H9 (cell line): ENCODE results near the gene ATOSB. TPM values are rescaled to one million over a fixed set of nuclear protein-coding genes. Genes with fewer than 3 reads are reported as not detected.
A peak's percentile ranks its signal among the peaks of the same experiment; 100 is the strongest.

Experiments
- DNase-seq: peaks from one replicate; pipeline ENCODE4 v3.0.0-alpha.2; 2017
- H2AFZ ChIP-seq: one replicate; pipeline ENCODE4 v1.6.1; 2013; ENCODE audit warnings: mild to moderate bottlenecking, low read length, control low read depth, moderate library complexity
- H2AK5ac ChIP-seq: 2 replicates; pipeline ENCODE4 v1.6.1; 2013; ENCODE audit warnings: low read length, control low read depth, mixed read lengths; ENCODE audit not compliant: insufficient read length
- H2BK120ac ChIP-seq: one replicate; pipeline ENCODE4 v1.6.1; 2013; ENCODE audit warnings: low read depth, mild to moderate bottlenecking, low read length, control low read depth, inconsistent platforms; ENCODE audit not compliant: poor library complexity, severe bottlenecking
- H2BK12ac ChIP-seq: 2 replicates; pipeline ENCODE4 v1.6.1; 2013; ENCODE audit warnings: low read length, control low read depth, mixed read lengths, low read depth; ENCODE audit not compliant: insufficient read length
- H2BK15ac ChIP-seq: 2 replicates; pipeline ENCODE4 v1.6.1; 2013; ENCODE audit warnings: low read depth, low read length, control low read depth
- H2BK20ac ChIP-seq: one replicate; pipeline ENCODE4 v1.6.1; 2013; ENCODE audit warnings: low read depth, mild to moderate bottlenecking, low read length, control low read depth, inconsistent platforms; ENCODE audit not compliant: poor library complexity, severe bottlenecking
- H2BK5ac ChIP-seq: 2 replicates; pipeline ENCODE4 v1.6.1; 2013; ENCODE audit warnings: low read length, control low read depth, mixed read lengths; ENCODE audit not compliant: insufficient read length
- H3K14ac ChIP-seq: 2 replicates; pipeline ENCODE4 v1.6.1; 2013; ENCODE audit warnings: low read length, control low read depth; ENCODE audit not compliant: insufficient read depth
- H3K18ac ChIP-seq: 2 replicates; pipeline ENCODE4 v1.6.1; 2013; ENCODE audit warnings: low read depth, mild to moderate bottlenecking, mixed read lengths, low read length, control low read depth; ENCODE audit not compliant: insufficient read length
- H3K23ac ChIP-seq: 2 replicates; pipeline ENCODE4 v1.6.1; 2013; ENCODE audit warnings: low read length, control low read depth, mixed read lengths, low read depth; ENCODE audit not compliant: insufficient read length
- H3K23me2 ChIP-seq: 2 replicates; pipeline ENCODE4 v1.6.1; 2013; ENCODE audit warnings: low read depth, mild to moderate bottlenecking, mixed read lengths, low read length, control low read depth; ENCODE audit not compliant: insufficient read length, poor library complexity, severe bottlenecking
- H3K27ac ChIP-seq: 2 replicates; pipeline ENCODE4 v1.5.1; 2013; ENCODE audit warnings: low read length, control low read depth, mixed read lengths, low read depth; ENCODE audit not compliant: insufficient read length
- H3K27me3 ChIP-seq: 2 replicates; pipeline ENCODE4 v1.6.1; 2013; ENCODE audit warnings: low read length, control low read depth, inconsistent platforms; ENCODE audit not compliant: insufficient read depth
- H3K4ac ChIP-seq: 2 replicates; pipeline ENCODE4 v1.6.1; 2013; ENCODE audit warnings: low read depth, mild to moderate bottlenecking, control low read depth, inconsistent platforms, low read length, moderate library complexity
- H3K4me1 ChIP-seq: 2 replicates; pipeline ENCODE4 v1.6.1; 2013; ENCODE audit warnings: low read length, control low read depth, inconsistent platforms; ENCODE audit not compliant: insufficient read depth
- H3K4me2 ChIP-seq: 2 replicates; pipeline ENCODE4 v1.6.1; 2013; ENCODE audit warnings: low read length, control low read depth, mixed read lengths; ENCODE audit not compliant: insufficient read length, insufficient read depth
- H3K56ac ChIP-seq: 2 replicates; pipeline ENCODE4 v1.6.1; 2013; ENCODE audit warnings: low read depth, mild to moderate bottlenecking, mixed read lengths, low read length, control low read depth; ENCODE audit not compliant: insufficient read length
- H3K79me1 ChIP-seq: 2 replicates; pipeline ENCODE4 v1.6.1; 2013; ENCODE audit warnings: low read depth, mild to moderate bottlenecking, moderate library complexity, low read length, control low read depth, inconsistent platforms; ENCODE audit not compliant: insufficient read depth, poor library complexity, severe bottlenecking
- H3K79me2 ChIP-seq: 2 replicates; pipeline ENCODE4 v1.6.1; 2013; ENCODE audit warnings: low read length, control low read depth, inconsistent platforms; ENCODE audit not compliant: insufficient read depth
- H3K9ac ChIP-seq: 2 replicates; pipeline ENCODE4 v1.6.1; 2013; ENCODE audit warnings: low read length, control low read depth, mixed read lengths; ENCODE audit not compliant: insufficient read length; ENCODE audit errors: extremely low read depth
- H3K9me3 ChIP-seq: one replicate; pipeline ENCODE4 v1.6.1; 2013; ENCODE audit warnings: low read depth, low read length, inconsistent platforms; ENCODE audit not compliant: control insufficient read depth
- H3T11ph ChIP-seq: one replicate; pipeline ENCODE4 v1.6.1; 2013; ENCODE audit warnings: mild to moderate bottlenecking, low read length, control low read depth, inconsistent platforms
- H4K20me1 ChIP-seq: one replicate; pipeline ENCODE4 v1.6.1; 2013; ENCODE audit not compliant: control insufficient read depth, insufficient read length, insufficient read depth
- H4K5ac ChIP-seq: 2 replicates; pipeline ENCODE4 v1.6.1; 2013; ENCODE audit warnings: low read depth, mild to moderate bottlenecking, mixed read lengths, low read length, control low read depth; ENCODE audit not compliant: insufficient read length
- H4K8ac ChIP-seq: replicated peaks from 2 replicates; pipeline ENCODE4 v1.6.1; 2013; ENCODE audit warnings: low read length, control low read depth, mixed read lengths, low read depth; ENCODE audit not compliant: insufficient read length
- H4K91ac ChIP-seq: 2 replicates; pipeline ENCODE4 v1.6.1; 2013; ENCODE audit warnings: low read depth, mild to moderate bottlenecking, moderate library complexity, mixed read lengths, low read length, control low read depth; ENCODE audit not compliant: insufficient read length
- H3K27ac Mint-ChIP-seq, 3 experiments: 2 replicates in 2 of 3; 3 replicates in 1 of 3; pipeline ENCODE4 v1.8.0; 2020 to 2021; ENCODE audit warnings: mixed read lengths in 3 of 3, mild to moderate bottlenecking in 1 of 3, moderate library complexity in 1 of 3
- H3K27me3 Mint-ChIP-seq: 2 replicates; pipeline ENCODE4 v1.8.0; 2021; ENCODE audit warnings: low read depth, mild to moderate bottlenecking, moderate library complexity, mixed read lengths
- H3K36me3 Mint-ChIP-seq, 3 experiments: 2 replicates in 2 of 3; 3 replicates in 1 of 3; pipeline ENCODE4 v1.8.0; 2020 to 2021; ENCODE audit warnings: low read depth in 3 of 3, mixed read lengths in 3 of 3; ENCODE audit not compliant: insufficient read depth in 1 of 3
- H3K4me1 Mint-ChIP-seq, 2 experiments: 2 replicates each; pipeline ENCODE4 v1.8.0; 2020; ENCODE audit warnings: mixed read lengths in 2 of 2
- H3K4me3 Mint-ChIP-seq, 2 experiments: 2 replicates in 1 of 2; 3 replicates in 1 of 2; pipeline ENCODE4 v1.8.0; 2020 to 2021; ENCODE audit warnings: mild to moderate bottlenecking in 2 of 2, mixed read lengths in 2 of 2, moderate library complexity in 1 of 2
- H3K9me3 Mint-ChIP-seq, 2 experiments: 2 replicates in 1 of 2; 3 replicates in 1 of 2; pipeline ENCODE4 v1.8.0; 2020; ENCODE audit warnings: mild to moderate bottlenecking in 2 of 2, mixed read lengths in 2 of 2, moderate library complexity in 1 of 2
- CTCF ChIP-seq: fragments of 200-600 bp; sonication (generic); conservative IDR thresholded peaks from 3 replicates; pipeline ENCODE4 v1.8.0; 2021; ENCODE audit warnings: antibody characterized with exemption, mild to moderate bottlenecking
- WGBS: extraction: QIAGEN DNeasy Blood & Tissue Kit; methylation state at CpG from one replicate; pipeline ENCODE4 v1.1.7; 2013; ENCODE audit warnings: missing lambda C conversion rate, low lambda C conversion rate, mixed read lengths; ENCODE audit not compliant: insufficient read length; ENCODE audit errors: extremely low coverage; 5-methylcytosine and 5-hydroxymethylcytosine counted together
- total RNA-seq: library from RNA; stranded (reverse); gene quantifications from 2 replicates; pipeline ENCODE4 v1.2.1, GENCODE V29; 2021

The ATOSB gene
- total RNA-seq, 1 experiment from 2014 or later = 5.6 TPM

- no peak overlapping the region for H2BK5ac ChIP-seq
- peaks cover 5% of the 10 kb centered on the region; the same call in 1 of the 2 replicates for H3K79me2 ChIP-seq
- H3K18ac ChIP-seq = peak overlapping the region; percentile 77
- H3K27me3 ChIP-seq = no peaks in the 10 kb centered on the region
- H4K91ac ChIP-seq = peak overlapping the region; percentile 65
- H4K8ac ChIP-seq = no peak overlapping the region
- H3K23ac ChIP-seq = no peak overlapping the region
- no peak overlapping the region for H3K4me2 ChIP-seq
- H3K79me1 ChIP-seq = peaks cover 9% of the 10 kb centered on the region
- Mint-ChIP-seq H3K4me3 (peak overlapping the region in 1 of 2 experiments; percentile 97; a peak in 1 of 5 replicates), H3K4me1 (peaks cover 13 to 19% of the 10 kb centered on the region in 2 experiments), H3K9me3 (no peaks in the 10 kb centered on the region; a peak in 1 of 5 replicates), H3K27ac (peak overlapping the region; percentile 60 to 100 (median 83); a peak in 5 of 7 replicates), H3K27me3 (no peaks in the 10 kb centered on the region), H3K36me3 (peaks cover 19 to 44% (median 39%) of the 10 kb centered on the region in 3 experiments)
- no peak overlapping the region for H2BK20ac ChIP-seq
- 0 out of 2 replicates have a peak overlapping the region, but pooled peaks have one; percentile 82 for H2BK15ac ChIP-seq
- H3K4ac ChIP-seq = peak overlapping the region; percentile 85
- no peaks in the 10 kb centered on the region for H4K20me1 ChIP-seq
- no peak overlapping the region for H2BK120ac ChIP-seq
- H2AK5ac ChIP-seq = no peak overlapping the region
- H2BK12ac ChIP-seq = peak overlapping the region; percentile 82
- no peak for TF ChIP-seq CTCF
- no peak for DNase-seq
- no peak overlapping the region for H3T11ph ChIP-seq
- H4K5ac ChIP-seq = no peak overlapping the region
- H3K9ac ChIP-seq = no peak overlapping the region
- no peak overlapping the region for H2AFZ ChIP-seq
- no peak overlapping the region for H3K56ac ChIP-seq
- no CpG with 5 or more reads among the region's 4 CpGs for WGBS
- no peaks in the 10 kb centered on the region for H3K4me1 ChIP-seq
- no peak overlapping the region for H3K27ac ChIP-seq
- peak overlapping the region; percentile 71; the same call in 1 of the 2 replicates for H3K14ac ChIP-seq
- no peaks in the 10 kb centered on the region for H3K9me3 ChIP-seq
- H3K23me2 ChIP-seq = peaks cover 10% of the 10 kb centered on the region
Observed at GRCh38 chr9:35104586-35104985, 11.1 kb downstream of the ATOSB start.
